ENCODE data around the gene RNU6-9. TPM values are rescaled to one million over a fixed set of nuclear protein-coding genes. Genes with fewer than 3 reads are reported as not detected.

RNU6-9 gene
- total RNA-seq, 3 donors from 2014 or later = not detected

DNA sequence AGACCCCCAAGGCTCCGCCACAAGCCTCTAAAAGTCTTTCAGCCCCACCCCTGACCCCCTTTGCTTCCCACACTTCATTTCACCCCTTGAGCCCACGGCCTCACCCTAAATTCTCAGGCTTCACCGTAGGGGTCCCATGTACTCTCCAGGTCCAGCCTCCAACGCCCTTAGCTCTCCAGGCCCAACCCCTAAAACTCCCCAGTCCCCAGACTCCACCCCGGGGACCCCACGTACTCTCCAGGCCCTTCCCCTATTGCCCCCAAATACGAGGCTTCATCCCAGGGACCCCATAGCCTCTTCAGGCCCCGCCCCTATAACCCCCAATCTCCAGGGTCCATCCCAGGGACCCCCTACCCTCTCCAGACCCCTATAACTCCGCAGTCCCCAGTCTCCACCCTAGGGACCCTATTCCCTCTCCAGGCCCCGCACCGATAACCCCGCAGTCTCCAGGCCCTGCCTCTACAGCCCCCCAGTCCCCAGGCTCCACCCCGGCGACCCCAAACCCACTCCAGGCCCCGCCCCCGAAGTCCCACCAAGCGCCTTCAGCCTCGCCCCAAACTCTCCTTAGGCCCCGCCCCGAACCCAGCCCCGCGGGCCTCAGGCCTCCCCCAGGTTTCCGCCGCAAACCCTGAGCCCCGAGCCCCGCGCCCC is 916 bp upstream of the RNU6-9 start:
- Mint-ChIP-seq H3K4me1 (ENCODE audit: low read depth) (peaks cover 28% of the 10 kb centered on the region), H3K9me3 (no peaks in the 10 kb centered on the region), H3K4me3 (peak overlapping the region; percentile 84), H3K36me3 (ENCODE audit: insufficient read depth) (peaks cover 8% of the 10 kb centered on the region), H3K27me3 (ENCODE audit: low read depth) (no peaks in the 10 kb centered on the region)
- ATAC-seq (peak; percentile 27 to 38), DNase-seq (no peak)

GRCh38 chr19:896434-896833 is 3.1 kb downstream of the RNU6-9 start:
- H3K4me1 Mint-ChIP-seq (ENCODE audit: low read depth) = peaks cover 17% of the 10 kb centered on the region
- no peak for ATAC-seq
- peaks cover 10% of the 10 kb centered on the region for H3K36me3 Mint-ChIP-seq (ENCODE audit: insufficient read depth)
- H3K9me3 Mint-ChIP-seq = no peaks in the 10 kb centered on the region
- DNase-seq = no peak
- no peaks in the 10 kb centered on the region for H3K27me3 Mint-ChIP-seq (ENCODE audit: low read depth)
- no peak overlapping the region for H3K4me3 Mint-ChIP-seq

GRCh38 chr19:896999-897398 is 3.7 kb downstream of the RNU6-9 start:
- DNase-seq (no peak), ATAC-seq (no peak)
- Mint-ChIP-seq H3K36me3 (ENCODE audit: insufficient read depth) (peaks cover 10% of the 10 kb centered on the region), H3K4me1 (ENCODE audit: low read depth) (peaks cover 18% of the 10 kb centered on the region), H3K4me3 (no peak overlapping the region), H3K27me3 (ENCODE audit: low read depth) (no peaks in the 10 kb centered on the region), H3K9me3 (no peaks in the 10 kb centered on the region)

DNA sequence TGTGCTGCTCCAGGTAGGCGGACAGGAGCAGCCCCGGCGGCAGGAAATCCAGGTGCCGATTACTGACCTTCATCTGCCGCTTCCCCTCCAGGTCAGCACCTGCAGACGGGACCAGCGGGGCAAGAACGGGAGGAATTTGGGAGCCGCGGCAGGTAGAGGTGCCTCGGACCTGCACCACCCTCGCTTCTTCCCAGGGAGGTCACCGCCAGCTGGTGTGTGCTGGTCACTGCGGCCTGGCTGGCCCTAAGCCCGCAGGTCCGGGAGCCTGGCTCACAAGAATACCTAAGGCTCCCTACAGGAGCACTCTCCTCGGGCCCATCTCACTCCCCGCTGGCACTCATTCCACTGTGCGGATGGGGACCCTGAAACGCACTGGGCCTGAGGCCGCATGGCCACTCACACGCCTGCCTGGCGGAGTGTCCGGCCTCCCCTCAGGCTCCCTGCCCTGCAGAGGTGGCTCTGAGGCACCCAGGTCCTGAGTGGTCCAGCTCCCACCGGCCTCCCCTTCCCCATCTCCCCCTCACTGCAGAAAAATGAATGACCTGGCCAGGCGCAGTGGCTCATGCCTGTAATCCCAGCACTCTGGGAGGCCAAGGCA is 4.3 kb downstream of the RNU6-9 start:
- H3K36me3 Mint-ChIP-seq (ENCODE audit: insufficient read depth) = peaks cover 10% of the 10 kb centered on the region
- H3K4me3 Mint-ChIP-seq = no peak overlapping the region
- DNase-seq = no peak
- H3K4me1 Mint-ChIP-seq (ENCODE audit: low read depth) = peaks cover 18% of the 10 kb centered on the region
- ATAC-seq = no peak
- H3K9me3 Mint-ChIP-seq = no peaks in the 10 kb centered on the region
- no peaks in the 10 kb centered on the region for H3K27me3 Mint-ChIP-seq (ENCODE audit: low read depth)

DNA sequence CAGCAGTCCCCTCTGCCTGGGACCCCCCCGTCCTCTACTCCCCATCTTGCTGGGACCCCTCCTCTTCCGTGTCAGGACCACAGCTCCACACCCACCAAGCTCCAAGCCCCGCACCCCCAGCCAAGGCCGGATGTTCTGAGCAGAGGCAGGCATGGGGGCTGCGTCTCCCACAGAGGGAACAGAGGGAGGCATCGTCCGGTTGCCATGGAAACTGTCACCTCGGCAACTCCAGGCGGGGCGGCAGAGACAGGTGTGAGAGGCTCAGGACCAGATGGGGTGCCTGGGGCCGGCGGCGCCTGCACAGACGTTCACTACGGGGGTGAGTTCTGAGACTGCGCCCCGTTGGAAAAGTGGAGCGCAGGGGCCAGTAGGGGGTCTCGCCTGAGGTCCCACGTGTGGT is 5.4 kb downstream of the RNU6-9 start:
- no peak overlapping the region for H3K4me3 Mint-ChIP-seq
- H3K27me3 Mint-ChIP-seq (ENCODE audit: low read depth) = no peaks in the 10 kb centered on the region
- peaks cover 10% of the 10 kb centered on the region for H3K36me3 Mint-ChIP-seq (ENCODE audit: insufficient read depth)
- H3K4me1 Mint-ChIP-seq (ENCODE audit: low read depth) = peaks cover 17% of the 10 kb centered on the region
- no peak for ATAC-seq
- no peak for DNase-seq
- no peaks in the 10 kb centered on the region for H3K9me3 Mint-ChIP-seq

GRCh38 chr19:899336-900042 is 6.2 kb downstream of the RNU6-9 start:
- Mint-ChIP-seq H3K9me3 (no peaks in the 10 kb centered on the region), H3K36me3 (ENCODE audit: insufficient read depth) (peaks cover 10% of the 10 kb centered on the region)

DNA sequence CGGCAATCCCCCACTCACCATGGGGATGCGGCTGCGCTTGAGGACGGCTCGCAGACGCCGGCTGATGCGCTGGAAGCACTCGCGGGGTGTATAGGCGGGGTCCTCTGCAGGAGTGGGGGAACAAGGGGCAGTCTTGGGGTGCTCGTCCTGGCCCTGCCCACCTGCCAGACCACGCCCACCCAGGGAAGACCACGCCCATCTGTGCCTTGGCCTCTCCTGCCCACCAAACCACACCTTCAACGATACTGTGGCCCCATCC is 6.7 kb downstream of the RNU6-9 start:
- peak; percentile 14 to 27 for ATAC-seq
- H3K4me3 Mint-ChIP-seq = no peak overlapping the region
- peaks cover 10% of the 10 kb centered on the region for H3K36me3 Mint-ChIP-seq (ENCODE audit: insufficient read depth)
- no peaks in the 10 kb centered on the region for H3K27me3 Mint-ChIP-seq (ENCODE audit: low read depth)
- H3K4me1 Mint-ChIP-seq (ENCODE audit: low read depth) = peaks cover 21% of the 10 kb centered on the region
- no peak for DNase-seq
- H3K9me3 Mint-ChIP-seq = no peaks in the 10 kb centered on the region

More at GRCh38 chr19:899336-900042, 6.2 kb downstream of the RNU6-9 start:
- DNase-seq = no peak
- Mint-ChIP-seq H3K27me3 (ENCODE audit: low read depth) (no peaks in the 10 kb centered on the region), H3K4me3 (no peak overlapping the region), H3K4me1 (ENCODE audit: low read depth) (peaks cover 20% of the 10 kb centered on the region)
- ATAC-seq = no peak

GRCh38 chr19:900302-901111 is 7.2 kb downstream of the RNU6-9 start:
- H3K36me3 Mint-ChIP-seq (ENCODE audit: insufficient read depth) = peaks cover 10% of the 10 kb centered on the region
- H3K27me3 Mint-ChIP-seq (ENCODE audit: low read depth) = no peaks in the 10 kb centered on the region
- DNase-seq (no peak), ATAC-seq (peak; percentile 52 to 53)
- no peak overlapping the region for H3K4me3 Mint-ChIP-seq
- H3K4me1 Mint-ChIP-seq (ENCODE audit: low read depth) = peaks cover 25% of the 10 kb centered on the region
- H3K9me3 Mint-ChIP-seq = no peaks in the 10 kb centered on the region

DNA sequence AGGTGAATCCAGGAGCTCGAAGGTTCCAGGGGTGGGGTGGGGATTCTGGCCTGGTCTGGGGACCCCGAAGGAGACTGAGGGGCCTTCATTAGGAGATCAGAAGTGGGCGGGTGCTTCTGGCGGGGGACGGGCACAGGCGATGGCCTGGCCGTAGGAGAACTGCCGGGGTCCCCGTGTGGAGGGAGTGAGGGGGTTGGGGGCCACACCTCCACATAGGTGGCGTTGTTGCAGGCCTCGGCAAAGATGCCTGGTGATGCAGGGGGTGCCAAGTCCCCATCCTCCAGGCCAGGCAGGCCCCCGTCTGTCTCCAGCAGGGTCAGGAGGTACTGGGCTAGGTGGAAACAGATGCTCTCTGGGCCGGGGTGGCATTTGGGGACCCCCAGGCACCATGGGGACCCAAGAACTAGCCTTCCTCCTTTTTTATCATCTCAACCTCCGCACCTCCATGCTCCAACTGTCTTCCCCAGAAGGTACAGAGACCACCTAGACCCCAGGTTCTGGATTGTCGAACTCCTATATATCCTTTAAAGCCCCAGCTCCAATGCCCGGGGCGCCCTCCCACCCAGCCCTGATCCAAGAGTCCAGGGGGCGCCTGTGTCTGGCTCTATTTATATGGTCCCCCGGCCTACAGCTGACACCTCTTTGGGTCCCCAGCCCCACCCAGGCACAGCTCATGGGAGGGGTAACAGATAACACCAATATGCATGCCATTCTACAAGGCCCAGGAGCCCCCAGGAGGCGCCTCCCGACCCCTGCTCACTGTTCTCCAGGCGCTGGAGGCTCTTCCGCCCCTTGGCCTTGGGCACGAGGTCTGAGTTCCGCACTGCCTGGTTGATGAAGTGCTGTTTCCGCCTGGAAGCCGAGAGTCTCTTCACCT is 8.2 kb downstream of the RNU6-9 start:
- peaks cover 34% of the 10 kb centered on the region for H3K4me1 Mint-ChIP-seq (ENCODE audit: low read depth)
- no peak for ATAC-seq
- no peaks in the 10 kb centered on the region for H3K9me3 Mint-ChIP-seq
- no peaks in the 10 kb centered on the region for H3K27me3 Mint-ChIP-seq (ENCODE audit: low read depth)
- H3K4me3 Mint-ChIP-seq = no peak overlapping the region
- H3K36me3 Mint-ChIP-seq (ENCODE audit: insufficient read depth) = peaks cover 8% of the 10 kb centered on the region
- no peak for DNase-seq

- DNase-seq (no peak), ATAC-seq (no peak)
- Mint-ChIP-seq H3K4me1 (ENCODE audit: low read depth) (peaks cover 40% of the 10 kb centered on the region), H3K4me3 (no peak overlapping the region), H3K9me3 (no peaks in the 10 kb centered on the region), H3K27me3 (ENCODE audit: low read depth) (no peaks in the 10 kb centered on the region), H3K36me3 (ENCODE audit: insufficient read depth) (peaks cover 3% of the 10 kb centered on the region)
Observed at GRCh38 chr19:902093-902370, 8.7 kb downstream of the RNU6-9 start.

- peaks cover 2% of the 10 kb centered on the region for H3K36me3 Mint-ChIP-seq (ENCODE audit: insufficient read depth)
- peaks cover 46% of the 10 kb centered on the region for H3K4me1 Mint-ChIP-seq (ENCODE audit: low read depth)
- no peak overlapping the region for H3K4me3 Mint-ChIP-seq
- H3K9me3 Mint-ChIP-seq = no peaks in the 10 kb centered on the region
- ATAC-seq (no peak), DNase-seq (no peak)
- H3K27me3 Mint-ChIP-seq (ENCODE audit: low read depth) = no peaks in the 10 kb centered on the region
Observed at GRCh38 chr19:902446-903226, 9.4 kb downstream of the RNU6-9 start.

GRCh38 chr19:903266-903797 is 10.0 kb downstream of the RNU6-9 start:
- Mint-ChIP-seq H3K4me3 (no peak overlapping the region), H3K9me3 (no peaks in the 10 kb centered on the region), H3K4me1 (ENCODE audit: low read depth) (peaks cover 51% of the 10 kb centered on the region), H3K27me3 (ENCODE audit: low read depth) (no peaks in the 10 kb centered on the region), H3K36me3 (ENCODE audit: insufficient read depth) (no peaks in the 10 kb centered on the region)
- no peak for DNase-seq
- no peak for ATAC-seq

- Mint-ChIP-seq H3K36me3 (ENCODE audit: insufficient read depth) (no peaks in the 10 kb centered on the region), H3K4me1 (ENCODE audit: low read depth) (peaks cover 63% of the 10 kb centered on the region), H3K9me3 (no peaks in the 10 kb centered on the region), H3K27me3 (ENCODE audit: low read depth) (no peaks in the 10 kb centered on the region), H3K4me3 (no peak overlapping the region)
- ATAC-seq (no peak), DNase-seq (no peak)
Observed at GRCh38 chr19:904545-904944, 11.3 kb downstream of the RNU6-9 start.
